Measurements from ENCODE around the gene ATXN1. TPM values are rescaled to one million over a fixed set of nuclear protein-coding genes. Genes with fewer than 3 reads are reported as not detected.

The ATXN1 gene
- total RNA-seq, 1 experiment from 2014 or later = 5.6 TPM

GRCh38 chr6:16405375-16405774 is 355.9 kb downstream of the ATXN1 start:
- Histone ChIP-seq H3K79me2 (ENCODE audit: insufficient read depth, low read length) (no peaks in the 10 kb centered on the region), H3K4me2 (ENCODE audit: insufficient read depth, insufficient read length, low read length) (no peak overlapping the region), H2BK12ac (ENCODE audit: insufficient read length, low read depth, low read length) (no peak overlapping the region), H3K27me3 (ENCODE audit: insufficient read depth, low read length) (no peaks in the 10 kb centered on the region), H3K9ac (ENCODE audit: extremely low read depth, insufficient read length, low read length) (no peak overlapping the region), H2BK15ac (ENCODE audit: low read depth, low read length) (no peak overlapping the region), H4K8ac (replicated peaks; ENCODE audit: insufficient read length, low read depth, low read length) (no peak overlapping the region), H3K23me2 (ENCODE audit: insufficient read length, low read depth, low read length, poor library complexity, severe bottlenecking) (no peaks in the 10 kb centered on the region), H3K79me1 (ENCODE audit: insufficient read depth, low read depth, low read length, poor library complexity, severe bottlenecking) (no peaks in the 10 kb centered on the region), H3K4ac (ENCODE audit: low read depth, low read length) (no peak overlapping the region), H3K56ac (ENCODE audit: insufficient read length, low read depth, low read length) (no peak overlapping the region), H3T11ph (ENCODE audit: low read length) (no peak overlapping the region), H3K14ac (ENCODE audit: insufficient read depth, low read length) (no peak overlapping the region), H3K9me3 (ENCODE audit: control insufficient read depth, low read depth, low read length) (no peaks in the 10 kb centered on the region), H3K27ac (ENCODE audit: insufficient read length, low read depth, low read length) (no peak overlapping the region), H4K5ac (ENCODE audit: insufficient read length, low read depth, low read length) (no peak overlapping the region), H4K20me1 (ENCODE audit: control insufficient read depth, insufficient read depth, insufficient read length) (no peaks in the 10 kb centered on the region), H2AFZ (ENCODE audit: low read length) (no peak overlapping the region), H3K18ac (ENCODE audit: insufficient read length, low read depth, low read length) (no peak overlapping the region), H2BK5ac (ENCODE audit: insufficient read length, low read length) (no peak overlapping the region), H4K91ac (ENCODE audit: insufficient read length, low read depth, low read length) (no peak overlapping the region), H2BK20ac (ENCODE audit: low read depth, low read length, poor library complexity, severe bottlenecking) (no peak overlapping the region), H3K23ac (ENCODE audit: insufficient read length, low read depth, low read length) (no peak overlapping the region), H2AK5ac (ENCODE audit: insufficient read length, low read length) (no peak overlapping the region), H3K4me1 (ENCODE audit: insufficient read depth, low read length) (no peaks in the 10 kb centered on the region), H2BK120ac (ENCODE audit: low read depth, low read length, poor library complexity, severe bottlenecking) (no peak overlapping the region)
- no CpG with 5 or more reads among the region's 4 CpGs for WGBS (ENCODE audit: extremely low coverage, insufficient read length, low lambda C conversion rate)
- no peak overlapping the region for H3K4me3 Mint-ChIP-seq
- no peaks in the 10 kb centered on the region for H3K36me3 Mint-ChIP-seq (ENCODE audit: insufficient read depth in 1 of 3, low read depth in 3 of 3)
- no peaks in the 10 kb centered on the region for H3K27me3 Mint-ChIP-seq (ENCODE audit: low read depth)
- H3K27ac Mint-ChIP-seq = no peak overlapping the region
- H3K4me1 Mint-ChIP-seq = peaks cover 3 to 4% of the 10 kb centered on the region in 2 experiments; a peak in 2 of 4 replicates
- H3K9me3 Mint-ChIP-seq = peaks cover 3 to 4% of the 10 kb centered on the region in 2 experiments; a peak in 3 of 5 replicates
- DNase-seq = no peak
- no peak for TF ChIP-seq CTCF (conservative IDR thresholded peaks at IDR 0.05)
